Naive B cell (primary cell): Measurements from ENCODE around the gene NUDT1. TPM values are rescaled to one million over a fixed set of nuclear protein-coding genes. Genes with fewer than 3 reads are reported as not detected.

Source experiments
- ATAC-seq, 2 donors: fragments of 150-1000 bp; cut with Tn5 transposase; 2 replicates each; pipeline ENCODE4 v1.10.0; 2021; ENCODE audit warnings: low read depth in 2 of 2, mild to moderate bottlenecking in 2 of 2, moderate library complexity in 2 of 2
- DNase-seq: peaks from one replicate; pipeline ENCODE4 v3.0.0; 2022
- H3K27ac Mint-ChIP-seq, 6 donors: one replicate each; pipeline ENCODE4 v1.8.0; 2020 to 2022; ENCODE audit warnings: mild to moderate bottlenecking in 6 of 6, mixed read lengths in 6 of 6, moderate library complexity in 5 of 6, inconsistent platforms in 2 of 6
- H3K27me3 Mint-ChIP-seq, 3 donors: one replicate each; pipeline ENCODE4 v1.8.0; 2021 to 2022; ENCODE audit warnings: mixed read lengths in 3 of 3, mild to moderate bottlenecking in 1 of 3
- H3K36me3 Mint-ChIP-seq, 2 donors: one replicate each; pipeline ENCODE4 v1.8.0; 2020 to 2022; ENCODE audit warnings: mixed read lengths in 2 of 2, inconsistent platforms in 1 of 2, mild to moderate bottlenecking in 1 of 2
- H3K4me1 Mint-ChIP-seq, 3 donors: one replicate each; pipeline ENCODE4 v1.8.0; 2020 to 2022; ENCODE audit warnings: mixed read lengths in 3 of 3, inconsistent platforms in 1 of 3, mild to moderate bottlenecking in 1 of 3, moderate library complexity in 1 of 3
- H3K4me3 Mint-ChIP-seq, 8 donors: one replicate each; pipeline ENCODE4 v1.8.0; 2020 to 2022; ENCODE audit warnings: mild to moderate bottlenecking in 8 of 8, mixed read lengths in 8 of 8, moderate library complexity in 8 of 8, inconsistent platforms in 2 of 8
- H3K9me3 Mint-ChIP-seq, 7 donors: one replicate each; pipeline ENCODE4 v1.8.0; 2020 to 2022; ENCODE audit warnings: mixed read lengths in 7 of 7, mild to moderate bottlenecking in 5 of 7, inconsistent platforms in 2 of 7, moderate library complexity in 1 of 7
- polyA plus RNA-seq, 6 donors: library from polyadenylated mRNA; unstranded; fragments of 300-500 nt; fragmentation: Illumina TruSeq; gene quantifications; one replicate each; pipeline ENCODE4 v1.2.3, GENCODE V29; 2021; ENCODE audit warnings: low read depth in 6 of 6

The NUDT1 gene
- polyA plus RNA-seq, 6 donors from 2014 or later, result 50.8 to 78.8 (median 59.4) TPM

DNA sequence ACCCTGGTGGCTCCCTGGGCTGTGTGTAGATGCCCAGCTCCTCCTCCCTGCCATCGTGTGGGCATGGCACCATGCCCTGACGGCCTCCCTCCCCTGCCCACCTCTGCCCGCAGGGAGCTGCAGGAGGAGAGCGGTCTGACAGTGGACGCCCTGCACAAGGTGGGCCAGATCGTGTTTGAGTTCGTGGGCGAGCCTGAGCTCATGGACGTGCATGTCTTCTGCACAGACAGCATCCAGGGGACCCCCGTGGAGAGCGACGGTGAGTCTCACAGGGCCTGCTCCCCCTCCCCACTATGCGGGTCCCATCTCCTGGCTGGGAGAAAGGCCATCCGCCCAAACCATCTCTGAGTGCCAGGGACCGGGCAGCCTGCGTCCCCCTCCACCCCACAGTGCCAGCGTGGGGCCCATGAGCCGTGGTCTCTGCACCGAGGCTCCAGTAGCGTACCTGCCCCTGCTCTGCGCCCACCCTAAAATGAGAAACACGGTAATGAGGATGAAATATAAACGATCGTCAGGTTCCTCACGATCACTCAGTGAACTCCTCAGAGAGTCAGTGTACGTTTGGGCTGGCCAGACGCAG, 7.8 kb downstream of the NUDT1 start:
- Mint-ChIP-seq H3K27ac (peak overlapping the region in 5 of 6 donors; percentile 38 to 90 (median 72)), H3K4me3 (peak overlapping the region in 1 of 8 donors; percentile 42)
- ATAC-seq, result no peak

DNA sequence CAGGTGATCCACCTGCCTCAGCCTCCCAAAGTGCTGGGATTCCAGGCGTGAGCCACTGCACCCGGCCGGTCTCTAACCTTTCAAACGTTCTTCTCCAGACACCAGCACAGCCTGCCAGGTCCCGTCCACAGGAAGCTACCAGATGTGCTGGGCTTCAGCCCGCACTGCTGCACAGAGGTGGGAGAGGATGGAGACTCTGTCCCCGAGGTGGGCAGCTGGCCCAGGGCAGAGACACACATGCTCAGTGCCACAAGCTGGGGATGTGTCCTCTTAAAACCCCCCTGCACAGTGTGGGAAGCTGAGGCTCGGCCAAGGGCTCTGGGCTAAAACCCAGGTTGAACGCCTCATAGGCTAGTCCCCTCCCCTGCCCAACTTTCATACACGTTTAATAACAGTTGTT, 9.4 kb downstream of the NUDT1 start:
- Mint-ChIP-seq H3K4me3 (no peak overlapping the region), H3K27me3 (no peaks in the 10 kb centered on the region), H3K9me3 (no peaks in the 10 kb centered on the region), H3K36me3 (peaks cover 0 to 5% of the 10 kb centered on the region in 2 donors), H3K4me1 (peaks cover 30 to 48% (median 47%) of the 10 kb centered on the region in 3 donors), H3K27ac (peak overlapping the region in 2 of 6 donors; percentile 9 to 57)
- ATAC-seq (no peak), DNase-seq (no peak)

More for the DNA sequence above, 7.8 kb downstream of the NUDT1 start:
- peaks cover 36 to 62% (median 57%) of the 10 kb centered on the region in 3 donors for H3K4me1 Mint-ChIP-seq
- no peaks in the 10 kb centered on the region for H3K9me3 Mint-ChIP-seq
- no peaks in the 10 kb centered on the region for H3K36me3 Mint-ChIP-seq
- H3K27me3 Mint-ChIP-seq, result no peaks in the 10 kb centered on the region
- no peak for DNase-seq

DNA sequence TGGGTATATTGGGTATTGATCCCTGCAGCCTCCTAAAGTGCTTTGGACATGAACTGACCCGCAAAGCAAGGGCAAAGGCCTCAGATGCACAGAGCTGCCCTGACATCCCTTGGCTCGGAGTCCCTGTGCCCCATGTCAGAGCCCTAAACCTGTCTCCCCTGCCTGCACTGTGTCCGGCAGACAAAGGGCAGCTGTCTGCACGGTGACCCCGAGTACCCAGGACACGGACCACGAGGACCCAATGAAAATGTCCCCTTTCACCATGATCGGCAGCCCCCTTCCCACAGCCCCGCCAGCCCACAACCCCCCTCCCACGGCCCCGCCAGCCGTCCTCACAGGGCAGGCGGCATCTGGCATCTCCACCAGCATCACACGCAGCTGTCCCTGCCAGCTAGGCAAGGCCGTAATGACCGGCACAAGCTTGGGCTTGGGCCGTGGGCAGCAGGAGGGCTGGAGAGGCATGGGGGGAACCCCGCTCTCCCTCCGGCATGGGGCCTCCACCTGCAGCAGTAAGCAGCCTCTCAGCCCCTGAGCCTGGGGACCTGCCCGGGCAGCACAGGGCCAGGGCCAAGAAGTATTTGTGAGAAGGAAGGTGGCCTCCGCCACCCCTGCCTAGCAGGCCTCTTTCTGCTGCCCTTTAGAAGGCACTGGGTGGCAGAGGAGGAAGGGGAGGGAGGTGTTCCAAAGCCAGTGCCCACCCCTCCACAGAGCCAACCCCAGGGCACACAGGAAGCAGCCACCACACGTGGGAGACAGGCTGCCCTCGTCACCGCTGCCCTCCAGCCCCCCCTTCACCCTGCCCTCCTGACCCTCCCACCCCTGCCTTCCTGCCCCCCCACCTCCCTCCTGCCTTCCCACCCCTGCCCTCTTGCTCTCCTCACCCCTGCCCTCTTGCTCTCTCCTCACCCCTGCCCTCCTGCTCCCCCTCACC, 10.1 kb downstream of the NUDT1 start:
- no peak overlapping the region for H3K4me3 Mint-ChIP-seq
- peak; percentile 46 to 50 for ATAC-seq
- no peaks in the 10 kb centered on the region for H3K9me3 Mint-ChIP-seq
- peaks cover 29 to 42% (median 40%) of the 10 kb centered on the region in 3 donors for H3K4me1 Mint-ChIP-seq
- H3K36me3 Mint-ChIP-seq, result peaks cover 0 to 5% of the 10 kb centered on the region in 2 donors
- no peak for DNase-seq
- H3K27me3 Mint-ChIP-seq, result no peaks in the 10 kb centered on the region
- peak overlapping the region in 3 of 6 donors; percentile 33 to 87 (median 57) for H3K27ac Mint-ChIP-seq

DNA sequence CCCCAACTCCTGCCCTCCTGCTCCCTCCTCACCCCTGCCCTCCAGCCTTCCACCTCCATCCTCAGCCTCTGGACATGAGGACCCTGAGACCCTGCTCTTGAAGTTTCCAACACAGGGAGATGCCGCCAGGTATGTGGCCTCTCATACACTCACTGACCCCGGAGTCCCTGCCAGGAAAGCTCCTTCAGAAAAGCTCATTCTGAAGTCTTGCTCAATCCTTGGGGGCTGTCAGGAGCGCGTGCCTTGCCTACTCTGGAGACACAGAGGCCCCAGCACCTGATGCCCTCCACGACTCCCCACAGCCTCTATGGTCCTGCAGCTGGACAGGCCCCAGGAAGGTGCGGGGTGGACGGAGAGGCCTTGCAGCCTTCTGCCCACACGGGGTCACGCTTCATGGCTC, 11.0 kb downstream of the NUDT1 start:
- ATAC-seq (no peak), DNase-seq (no peak)
- peaks cover 29 to 38% (median 33%) of the 10 kb centered on the region in 3 donors for H3K4me1 Mint-ChIP-seq
- H3K9me3 Mint-ChIP-seq, result no peaks in the 10 kb centered on the region
- peak overlapping the region in 5 of 6 donors; percentile 32 to 98 (median 67) for H3K27ac Mint-ChIP-seq
- H3K4me3 Mint-ChIP-seq, result no peak overlapping the region
- peaks cover 0 to 5% of the 10 kb centered on the region in 2 donors for H3K36me3 Mint-ChIP-seq
- no peaks in the 10 kb centered on the region for H3K27me3 Mint-ChIP-seq

DNA sequence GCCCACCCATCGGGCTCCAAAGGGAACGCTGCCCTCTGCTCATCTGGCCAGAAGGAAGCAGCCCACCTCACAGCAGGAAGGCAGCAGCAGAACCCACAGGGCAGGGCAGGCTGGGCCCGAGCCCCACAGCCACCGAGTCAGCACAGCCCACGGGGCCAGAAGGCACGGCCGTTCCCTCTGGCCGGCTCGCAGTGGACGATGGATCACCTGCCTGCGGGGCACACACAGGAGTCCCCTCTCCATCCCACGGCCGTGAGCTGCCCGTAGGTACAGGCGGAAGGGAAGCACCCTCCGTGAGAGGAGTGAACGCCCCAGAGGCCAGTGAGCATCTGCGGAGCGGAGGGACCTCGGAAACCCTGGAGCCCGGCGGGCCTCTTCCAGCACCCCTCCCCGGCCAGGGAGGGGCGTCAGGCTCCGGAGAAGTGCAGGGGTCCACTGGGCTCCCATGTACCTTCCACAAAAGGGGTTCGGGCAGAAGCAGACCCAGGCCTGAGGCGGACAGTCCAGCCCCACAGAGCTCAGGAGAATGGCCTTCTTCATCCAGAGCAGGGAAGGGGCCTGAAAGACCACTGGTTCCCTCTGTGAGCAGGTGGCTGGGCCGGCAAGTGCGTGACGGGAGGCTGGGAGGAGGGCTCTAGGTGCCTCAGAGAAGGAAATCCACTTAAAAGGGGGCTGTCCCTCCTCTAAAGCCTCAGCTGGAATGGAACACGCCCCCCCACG, 11.7 kb downstream of the NUDT1 start:
- Mint-ChIP-seq H3K4me1 (peaks cover 26 to 34% (median 28%) of the 10 kb centered on the region in 3 donors), H3K36me3 (peaks cover 0 to 5% of the 10 kb centered on the region in 2 donors), H3K9me3 (no peaks in the 10 kb centered on the region), H3K27me3 (no peaks in the 10 kb centered on the region), H3K27ac (peak overlapping the region in 2 of 6 donors; percentile 38 to 87), H3K4me3 (no peak overlapping the region)
- no peak for DNase-seq
- no peak for ATAC-seq

DNA sequence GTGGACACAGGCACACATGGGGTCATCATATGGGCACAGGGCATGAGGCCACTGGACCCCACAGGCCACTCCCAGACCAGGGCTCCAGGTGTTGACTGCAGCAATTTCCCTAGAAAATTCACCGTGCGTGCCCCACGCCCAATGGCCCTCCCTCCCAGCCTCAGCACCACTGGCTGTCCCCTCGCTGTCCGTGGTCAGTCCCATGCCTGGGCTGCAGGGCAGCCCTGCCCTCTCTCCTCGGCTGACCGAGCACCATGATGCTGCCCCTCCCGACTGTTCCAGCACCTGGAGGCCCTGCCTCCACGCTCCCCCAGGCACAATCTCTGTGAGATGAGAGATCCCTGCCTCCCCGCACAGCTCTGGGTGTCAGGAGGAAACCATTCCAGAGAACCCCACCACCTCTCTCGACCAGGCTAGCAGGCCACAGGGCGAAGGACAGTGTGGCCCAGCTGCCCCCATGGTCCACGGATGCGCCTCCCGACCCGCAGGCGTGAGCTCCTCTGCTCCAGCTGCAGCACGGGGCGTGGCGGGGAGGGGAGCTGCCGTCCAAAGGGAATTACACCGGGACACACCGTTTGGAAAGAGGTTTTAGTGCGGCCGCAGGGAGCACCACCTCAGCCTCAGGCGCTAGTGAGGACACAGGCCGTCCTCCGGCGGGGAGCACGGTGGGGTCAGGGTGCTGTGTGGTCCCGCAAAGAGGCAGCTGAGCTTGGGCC, 12.6 kb downstream of the NUDT1 start:
- Mint-ChIP-seq H3K27me3 (no peaks in the 10 kb centered on the region), H3K4me1 (peaks cover 25 to 30% (median 25%) of the 10 kb centered on the region in 3 donors), H3K9me3 (no peaks in the 10 kb centered on the region), H3K4me3 (no peak overlapping the region), H3K27ac (peak overlapping the region in 4 of 6 donors; percentile 38 to 83 (median 58)), H3K36me3 (peaks cover 0 to 7% of the 10 kb centered on the region in 2 donors)
- no peak for ATAC-seq
- DNase-seq, result no peak

DNA sequence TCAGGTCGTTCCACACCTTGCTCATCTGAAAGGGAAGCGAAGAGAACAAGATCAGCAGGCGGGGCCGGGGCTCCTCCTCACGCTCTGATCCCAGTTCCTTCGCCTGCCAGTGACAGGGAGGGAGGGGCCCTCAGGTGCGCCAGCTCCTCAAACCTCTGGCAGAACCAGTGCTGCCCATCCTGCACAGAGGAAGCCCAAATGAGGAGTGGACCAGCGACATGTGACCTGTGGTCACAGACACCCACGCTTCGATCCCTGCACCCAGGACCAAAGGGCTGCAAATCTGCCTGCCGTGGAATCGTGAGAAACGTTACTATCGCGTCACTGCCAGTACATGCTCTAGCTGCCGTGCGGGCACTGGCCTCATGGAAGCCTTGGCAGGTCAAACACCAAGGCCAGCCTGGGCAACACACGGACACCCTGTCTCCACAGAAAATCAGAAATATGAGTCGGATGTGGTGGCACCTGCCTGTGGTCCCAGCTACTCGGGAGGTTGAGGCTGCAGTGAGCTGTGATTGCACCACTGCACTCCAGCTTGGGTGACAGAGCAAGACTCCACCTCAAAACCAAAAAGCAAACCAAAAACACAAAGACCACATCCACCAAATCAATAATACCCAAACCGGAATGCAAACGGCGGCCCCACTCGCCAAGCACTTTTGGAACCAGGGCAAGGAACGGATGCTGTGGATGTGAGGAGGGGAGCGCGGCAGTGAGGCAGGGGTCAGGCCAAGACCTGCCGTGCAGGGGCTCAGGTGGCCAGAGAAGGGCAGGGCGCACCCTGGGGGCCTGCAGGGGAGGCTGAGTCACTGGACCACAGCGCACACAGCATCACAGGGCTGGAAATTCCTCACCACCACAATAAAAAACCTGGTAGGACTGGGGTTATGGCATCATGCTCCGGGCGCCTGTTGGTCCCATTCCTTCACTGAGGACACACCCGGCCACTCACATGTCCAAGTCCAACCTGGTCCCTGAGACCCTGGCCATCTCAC, 13.4 kb downstream of the NUDT1 start:
- peak overlapping the region in 3 of 6 donors; percentile 54 to 83 (median 72) for H3K27ac Mint-ChIP-seq
- H3K4me1 Mint-ChIP-seq, result peaks cover 25 to 34% (median 26%) of the 10 kb centered on the region in 3 donors
- DNase-seq, result no peak
- no peak for ATAC-seq
- no peaks in the 10 kb centered on the region for H3K27me3 Mint-ChIP-seq
- H3K36me3 Mint-ChIP-seq, result peaks cover 0 to 13% of the 10 kb centered on the region in 2 donors
- peak overlapping the region in 1 of 8 donors; percentile 76 for H3K4me3 Mint-ChIP-seq
- no peaks in the 10 kb centered on the region for H3K9me3 Mint-ChIP-seq

DNA sequence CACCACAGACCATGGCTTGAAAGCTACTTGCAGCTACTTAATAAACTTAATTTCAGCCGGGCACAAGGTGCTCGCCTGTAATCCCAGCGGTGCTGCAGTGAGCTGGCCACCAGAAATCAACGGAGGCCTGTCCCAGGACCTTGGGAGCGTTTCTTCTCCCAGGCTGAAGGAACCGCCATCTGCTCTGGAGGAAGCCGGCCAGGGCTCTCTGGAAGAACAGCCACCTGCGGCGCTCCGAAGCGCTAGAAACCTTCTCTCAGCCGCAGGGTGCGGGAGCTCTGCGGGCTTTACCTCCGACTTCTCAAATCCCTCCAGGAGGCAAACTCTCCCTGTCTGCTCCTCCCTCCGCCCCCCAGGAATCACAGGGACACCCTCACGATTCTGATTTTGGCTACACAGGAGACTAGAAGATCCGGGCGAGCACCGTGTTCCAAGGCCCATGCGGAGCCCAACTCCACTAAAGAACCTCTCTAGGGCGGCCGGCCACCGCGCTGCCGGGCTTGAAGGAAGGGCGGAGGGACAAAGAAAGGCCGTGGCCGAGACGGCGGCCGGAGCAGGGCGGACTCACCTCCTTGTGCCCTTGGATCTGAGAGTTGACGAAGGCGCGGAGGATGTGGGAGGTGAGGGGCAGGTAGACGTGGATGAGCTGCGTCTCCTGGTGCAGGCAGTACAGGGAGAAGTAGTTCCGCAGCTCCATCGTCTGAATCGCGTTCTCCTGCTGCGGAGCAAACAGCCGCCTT, 14.4 kb downstream of the NUDT1 start:
- Mint-ChIP-seq H3K27me3 (no peaks in the 10 kb centered on the region), H3K4me1 (peaks cover 28 to 42% (median 28%) of the 10 kb centered on the region in 3 donors), H3K36me3 (peaks cover 0 to 13% of the 10 kb centered on the region in 2 donors), H3K4me3 (no peak overlapping the region), H3K27ac (peak overlapping the region in 4 of 6 donors; percentile 44 to 83 (median 66)), H3K9me3 (no peaks in the 10 kb centered on the region)
- no peak for DNase-seq
- no peak for ATAC-seq

DNA sequence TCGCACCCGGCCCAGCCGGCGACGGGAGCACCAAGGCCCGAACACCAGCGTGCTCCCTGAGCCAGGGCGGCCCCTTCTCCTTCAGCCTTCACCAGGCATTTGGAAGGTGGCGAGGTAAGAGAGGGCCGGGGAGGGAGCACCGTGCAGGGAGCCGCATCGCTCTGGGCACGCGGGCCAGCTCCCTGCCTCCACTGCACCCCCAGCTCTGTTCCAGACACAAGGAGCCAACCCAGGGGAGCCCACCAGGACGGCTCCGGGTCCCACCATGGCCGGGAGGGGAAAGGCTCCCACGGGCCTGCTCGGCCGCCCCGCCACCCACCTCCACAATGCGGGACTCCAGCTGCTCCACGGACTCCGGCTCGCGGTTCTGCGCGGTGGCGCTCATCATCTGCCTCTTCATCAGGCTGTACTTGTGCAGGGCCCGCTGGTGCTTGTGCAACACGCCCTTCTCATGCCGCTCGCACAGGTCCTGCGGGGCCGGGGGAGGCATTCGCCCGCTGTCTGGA, 15.1 kb downstream of the NUDT1 start:
- Mint-ChIP-seq H3K36me3 (peaks cover 0 to 13% of the 10 kb centered on the region in 2 donors), H3K4me3 (no peak overlapping the region), H3K27ac (peak overlapping the region in 1 of 6 donors; percentile 99), H3K27me3 (no peaks in the 10 kb centered on the region), H3K4me1 (peaks cover 35 to 46% (median 35%) of the 10 kb centered on the region in 3 donors), H3K9me3 (no peaks in the 10 kb centered on the region)
- no peak for DNase-seq
- ATAC-seq, result no peak

DNA sequence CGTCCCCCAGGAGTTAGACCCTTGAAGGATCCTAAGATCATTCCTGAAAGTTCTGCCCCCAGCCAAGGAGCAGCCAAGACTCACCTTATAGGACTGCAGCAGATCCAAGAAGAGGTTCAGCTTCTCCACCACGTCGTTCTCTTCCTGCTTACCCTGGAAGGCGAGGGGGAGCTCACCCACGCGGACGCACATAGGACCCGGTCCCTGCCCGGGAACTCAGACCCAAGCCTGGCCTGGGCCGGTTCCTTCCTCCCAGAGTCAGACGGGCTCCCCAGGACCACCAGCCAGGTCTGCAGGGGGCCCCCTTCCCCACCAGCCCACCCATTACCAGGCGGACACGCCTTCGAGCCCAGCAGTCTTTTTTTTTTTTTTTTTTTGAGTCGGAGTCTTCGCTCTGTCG, 15.6 kb downstream of the NUDT1 start:
- Mint-ChIP-seq H3K27me3 (no peaks in the 10 kb centered on the region), H3K9me3 (no peaks in the 10 kb centered on the region), H3K27ac (peak overlapping the region in 2 of 6 donors; percentile 84 to 99), H3K4me1 (peaks cover 36 to 48% (median 37%) of the 10 kb centered on the region in 3 donors), H3K36me3 (peaks cover 0 to 13% of the 10 kb centered on the region in 2 donors), H3K4me3 (no peak overlapping the region)
- ATAC-seq, result no peak
- no peak for DNase-seq
